ENCODE measurements around the gene SLC17A9. TPM values are rescaled to one million over a fixed set of nuclear protein-coding genes. Genes with fewer than 3 reads are reported as not detected.
A peak's percentile ranks its signal among the peaks of the same experiment; 100 is the strongest.

SLC17A9 gene
- total RNA-seq, 1 experiment from 2014 or later, result 37.6 TPM

- no peak for TF ChIP-seq REST (IDR thresholded peaks at IDR 0.05; ENCODE audit: low read depth)
Measured at GRCh38 chr20:62925420-62926228, 26.9 kb upstream of the SLC17A9 start (continued).

- ATAC-seq, result peak; percentile 88
- intact Hi-C loops (cut with micrococcal nuclease), result no loop called here
- Histone ChIP-seq H2AFZ (ENCODE audit: low read depth, low read length, poor library complexity, severe bottlenecking) (no peak within 1 kb of the TSS), H3K4me1 (ENCODE audit: control insufficient read depth in 1 of 2, insufficient read depth in 2 of 2, low read length in 2 of 2) (peaks cover 41 to 75% of the 10 kb centered on the region in 2 experiments), H3K79me2 (ENCODE audit: insufficient read depth, low read length) (peaks cover 99% of the 10 kb centered on the region), H3K9ac (ENCODE audit: low read length) (peak within 1 kb of the TSS; percentile 96), H4K20me1 (ENCODE audit: insufficient read depth) (peaks cover 47% of the 10 kb centered on the region), H3K9me3 (ENCODE audit: control insufficient read depth in 1 of 2, insufficient read depth in 1 of 2, low read depth in 1 of 2, low read length in 2 of 2) (no peaks in the 10 kb centered on the region), H3K27ac (ENCODE audit: low read depth, low read length) (peak within 1 kb of the TSS; percentile 94), H3K9me2 (ENCODE audit: insufficient read depth) (no peaks in the 10 kb centered on the region), H3K27me3 (ENCODE audit: insufficient read depth, low read length) (no peaks in the 10 kb centered on the region), H3K4me2 (ENCODE audit: low read length) (peak within 1 kb of the TSS; percentile 75), H3K36me3 (ENCODE audit: control insufficient read depth in 1 of 2, insufficient read depth in 2 of 2, low read length in 2 of 2) (0 out of 4 replicates have a peak, but pooled peaks cover 0 to 3% of the 10 kb centered on the region in 2 experiments), H3K4me3 (replicated peaks in 1 of 2; ENCODE audit: low read depth in 1 of 2, low read length in 2 of 2) (peak within 1 kb of the TSS; percentile 71 to 89)
- peak; percentile 50 for TF ChIP-seq POLR2A (IDR thresholded peaks at IDR 0.05; ENCODE audit: borderline replicate concordance, extremely low read depth, insufficient read depth, insufficient read length)
- TF ChIP-seq, protein P1, sequence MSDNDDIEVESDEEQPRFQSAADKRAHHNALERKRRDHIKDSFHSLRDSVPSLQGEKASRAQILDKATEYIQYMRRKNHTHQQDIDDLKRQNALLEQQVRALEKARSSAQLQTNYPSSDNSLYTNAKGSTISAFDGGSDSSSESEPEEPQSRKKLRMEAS (IDR thresholded peaks at IDR 0.05), result peak; percentile 59
- TF ChIP-seq CEBPB (IDR thresholded peaks at IDR 0.05; ENCODE audit: low read depth), result no peak
- TF ChIP-seq, protein P2, sequence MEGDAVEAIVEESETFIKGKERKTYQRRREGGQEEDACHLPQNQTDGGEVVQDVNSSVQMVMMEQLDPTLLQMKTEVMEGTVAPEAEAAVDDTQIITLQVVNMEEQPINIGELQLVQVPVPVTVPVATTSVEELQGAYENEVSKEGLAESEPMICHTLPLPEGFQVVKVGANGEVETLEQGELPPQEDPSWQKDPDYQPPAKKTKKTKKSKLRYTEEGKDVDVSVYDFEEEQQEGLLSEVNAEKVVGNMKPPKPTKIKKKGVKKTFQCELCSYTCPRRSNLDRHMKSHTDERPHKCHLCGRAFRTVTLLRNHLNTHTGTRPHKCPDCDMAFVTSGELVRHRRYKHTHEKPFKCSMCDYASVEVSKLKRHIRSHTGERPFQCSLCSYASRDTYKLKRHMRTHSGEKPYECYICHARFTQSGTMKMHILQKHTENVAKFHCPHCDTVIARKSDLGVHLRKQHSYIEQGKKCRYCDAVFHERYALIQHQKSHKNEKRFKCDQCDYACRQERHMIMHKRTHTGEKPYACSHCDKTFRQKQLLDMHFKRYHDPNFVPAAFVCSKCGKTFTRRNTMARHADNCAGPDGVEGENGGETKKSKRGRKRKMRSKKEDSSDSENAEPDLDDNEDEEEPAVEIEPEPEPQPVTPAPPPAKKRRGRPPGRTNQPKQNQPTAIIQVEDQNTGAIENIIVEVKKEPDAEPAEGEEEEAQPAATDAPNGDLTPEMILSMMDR (IDR thresholded peaks at IDR 0.05 in 2 of 3, conservative IDR thresholded peaks at IDR 0.05 in 1 of 3; ENCODE audit: borderline replicate concordance in 1 of 3, insufficient read depth in 1 of 3, low read depth in 2 of 3, low read length in 2 of 3), result peak in 2 of 3 experiments; percentile 36 to 56; a peak in 3 of 6 replicates
- TF ChIP-seq ZFX (IDR thresholded peaks at IDR 0.05), result peak; percentile 96
- peak; percentile 20 for TF ChIP-seq TCF7L2 (IDR thresholded peaks at IDR 0.05; ENCODE audit: borderline replicate concordance, extremely low read depth, insufficient read depth, insufficient read length)
- TF ChIP-seq EGR1 (IDR thresholded peaks at IDR 0.05; ENCODE audit: low read depth), result peak; percentile 88
- no peak for TF ChIP-seq CBX3 (IDR thresholded peaks at IDR 0.05; ENCODE audit: low read depth)
- peak; percentile 87 for TF ChIP-seq YY1 (IDR thresholded peaks at IDR 0.05; ENCODE audit: extremely low read depth, insufficient replicate concordance, low read depth, low read length)
- TF ChIP-seq POLR2AphosphoS5 (IDR thresholded peaks at IDR 0.05; ENCODE audit: low read depth, low read length), result peak; percentile 80
- ChIA-PET POLR2A (no interaction called here), RAD21 (ENCODE audit: low non-redundant PET in 1 of 2, low total read pairs in 2 of 2, uncharacterized antibody in 2 of 2, unreplicated experiment in 2 of 2) (no interaction called here), CTCF (interaction anchor here (1.2 kb wide), 1 partner anchor 51 kb away, joined by 3 read pairs; no protein-coding TSS in a partner anchor)
- BruUV-seq (replicated peaks), result no TSS peak
- peak; percentile 69 for DNase-seq (ENCODE audit: low read depth, low spot score)
Measured at GRCh38 chr20:62926229-62927127, 26.0 kb upstream of the SLC17A9 start, which contains the start of gene DIDO1. Gene DIDO1, minus strand, starts transcription at chr20:62926505.
